MM.1S (cell line): Measurements from ENCODE around the gene THRA.
A peak's percentile ranks its signal among the peaks of the same experiment; 100 is the strongest.

Source experiments
- DNase-seq: peaks from one replicate; pipeline ENCODE4 v3.0.0-alpha.2; 2015
- H2AFZ ChIP-seq: fragments of 300-600 bp; sonication (generic); 2 replicates; pipeline ENCODE4 v1.6.0; 2016; ENCODE audit warnings: antibody characterized with exemption, low read length
- H3F3A ChIP-seq: fragments of 300-600 bp; sonication (generic); 2 replicates; pipeline ENCODE4 v1.6.1; 2016; ENCODE audit warnings: mild to moderate bottlenecking, antibody characterized with exemption, low read length, moderate library complexity, mixed read lengths; ENCODE audit not compliant: insufficient read depth
- H3K27ac ChIP-seq: fragments of 300-600 bp; sonication (generic); 2 replicates; pipeline ENCODE4 v1.5.1; 2016; ENCODE audit warnings: mild to moderate bottlenecking, low read length
- H3K27me3 ChIP-seq: fragments of 300-600 bp; sonication (generic); replicated peaks from 2 replicates; pipeline ENCODE4 v1.6.0; 2016; ENCODE audit warnings: low read length; ENCODE audit not compliant: insufficient read depth
- H3K36me3 ChIP-seq: fragments of 300-600 bp; sonication (generic); replicated peaks from 2 replicates; pipeline ENCODE4 v1.6.1; 2016; ENCODE audit warnings: mild to moderate bottlenecking, low read length, mixed read lengths; ENCODE audit not compliant: insufficient read depth
- H3K4me1 ChIP-seq: fragments of 300-600 bp; sonication (generic); 2 replicates; pipeline ENCODE4 v1.6.1; 2016; ENCODE audit warnings: low read length, mixed read lengths
- H3K4me2 ChIP-seq: fragments of 300-600 bp; sonication (generic); 2 replicates; pipeline ENCODE4 v1.6.0; 2016; ENCODE audit warnings: low read depth, low read length
- H3K4me3 ChIP-seq: fragments of 300-600 bp; sonication (generic); 2 replicates; pipeline ENCODE4 v1.5.1; 2016; ENCODE audit warnings: low read length, mixed read lengths
- H3K79me2 ChIP-seq: fragments of 300-600 bp; sonication (generic); 2 replicates; pipeline ENCODE4 v1.6.1; 2016; ENCODE audit warnings: mixed run types, low read length, mixed read lengths
- H3K9ac ChIP-seq: fragments of 300-600 bp; sonication (generic); 2 replicates; pipeline ENCODE4 v1.6.1; 2016; ENCODE audit warnings: low read length, mixed read lengths
- H3K9me2 ChIP-seq: fragments of 300-600 bp; sonication (generic); replicated peaks from 2 replicates; pipeline ENCODE4 v1.6.1; 2016; ENCODE audit warnings: mild to moderate bottlenecking, low read length, mixed read lengths; ENCODE audit not compliant: insufficient read depth
- H3K9me3 ChIP-seq: fragments of 300-600 bp; sonication (generic); replicated peaks from 2 replicates; pipeline ENCODE4 v1.6.1; 2016; ENCODE audit warnings: mild to moderate bottlenecking, low read length, mixed read lengths; ENCODE audit not compliant: insufficient read depth
- H4K20me1 ChIP-seq: fragments of 300-600 bp; sonication (generic); 2 replicates; pipeline ENCODE4 v1.6.1; 2016; ENCODE audit warnings: mild to moderate bottlenecking, low read length, moderate library complexity, mixed read lengths; ENCODE audit not compliant: insufficient read depth
- EZH2 ChIP-seq: fragments of 300-600 bp; sonication (generic); optimal IDR thresholded peaks from 2 replicates; pipeline ENCODE3; 2017; ENCODE audit warnings: low read depth, mild to moderate bottlenecking, antibody characterized with exemption, low read length, mixed read lengths
- EZH2phosphoT487 ChIP-seq: fragments of 300-600 bp; sonication (generic); IDR thresholded peaks from 2 replicates; pipeline ENCODE4 v1.6.1; 2018; ENCODE audit warnings: antibody characterized with exemption, low read length
- TF ChIP-seq, protein P1 (sequence below): fragments of 300-600 bp; sonication (generic); IDR thresholded peaks from 2 replicates; pipeline ENCODE4 v1.5.1; 2016; ENCODE audit warnings: antibody characterized with exemption, low read length, mixed read lengths

Gene THRA

GRCh38 chr17:40094874-40095273, 32.1 kb downstream of the THRA start:
- peaks cover 40% of the 10 kb centered on the region for H3F3A ChIP-seq
- peaks cover 36% of the 10 kb centered on the region for H3K79me2 ChIP-seq
- H3K9me3 ChIP-seq = no peaks in the 10 kb centered on the region
- no peaks in the 10 kb centered on the region for H3K27me3 ChIP-seq
- no peaks in the 10 kb centered on the region for H4K20me1 ChIP-seq
- DNase-seq = no peak
- TF ChIP-seq EZH2 = no peak
- TF ChIP-seq, protein P1, sequence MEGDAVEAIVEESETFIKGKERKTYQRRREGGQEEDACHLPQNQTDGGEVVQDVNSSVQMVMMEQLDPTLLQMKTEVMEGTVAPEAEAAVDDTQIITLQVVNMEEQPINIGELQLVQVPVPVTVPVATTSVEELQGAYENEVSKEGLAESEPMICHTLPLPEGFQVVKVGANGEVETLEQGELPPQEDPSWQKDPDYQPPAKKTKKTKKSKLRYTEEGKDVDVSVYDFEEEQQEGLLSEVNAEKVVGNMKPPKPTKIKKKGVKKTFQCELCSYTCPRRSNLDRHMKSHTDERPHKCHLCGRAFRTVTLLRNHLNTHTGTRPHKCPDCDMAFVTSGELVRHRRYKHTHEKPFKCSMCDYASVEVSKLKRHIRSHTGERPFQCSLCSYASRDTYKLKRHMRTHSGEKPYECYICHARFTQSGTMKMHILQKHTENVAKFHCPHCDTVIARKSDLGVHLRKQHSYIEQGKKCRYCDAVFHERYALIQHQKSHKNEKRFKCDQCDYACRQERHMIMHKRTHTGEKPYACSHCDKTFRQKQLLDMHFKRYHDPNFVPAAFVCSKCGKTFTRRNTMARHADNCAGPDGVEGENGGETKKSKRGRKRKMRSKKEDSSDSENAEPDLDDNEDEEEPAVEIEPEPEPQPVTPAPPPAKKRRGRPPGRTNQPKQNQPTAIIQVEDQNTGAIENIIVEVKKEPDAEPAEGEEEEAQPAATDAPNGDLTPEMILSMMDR = no peak
- no peak for TF ChIP-seq EZH2phosphoT487
- peak overlapping the region; percentile 86; the same call in 1 of the 2 replicates for H3K4me2 ChIP-seq
- H3K36me3 ChIP-seq = no peaks in the 10 kb centered on the region
- no peaks in the 10 kb centered on the region for H3K9me2 ChIP-seq
- peak overlapping the region; percentile 78; the same call in 1 of the 2 replicates for H3K27ac ChIP-seq
- no peak overlapping the region for H3K9ac ChIP-seq
- H3K4me3 ChIP-seq = no peak overlapping the region
- no peak overlapping the region for H2AFZ ChIP-seq
- H3K4me1 ChIP-seq = peaks cover 37% of the 10 kb centered on the region

GRCh38 chr17:40095351-40095943, 32.7 kb downstream of the THRA start:
- TF ChIP-seq, protein P1 = no peak
- TF ChIP-seq EZH2phosphoT487 (no peak), EZH2 (no peak)
- Histone ChIP-seq H3K4me3 (peak overlapping the region; percentile 32; the same call in 1 of the 2 replicates), H3K27ac (peak overlapping the region; percentile 78), H2AFZ (no peak overlapping the region), H3K9me2 (no peaks in the 10 kb centered on the region), H4K20me1 (no peaks in the 10 kb centered on the region), H3K4me2 (peak overlapping the region; percentile 86), H3F3A (peaks cover 45% of the 10 kb centered on the region), H3K27me3 (no peaks in the 10 kb centered on the region), H3K36me3 (no peaks in the 10 kb centered on the region), H3K9me3 (no peaks in the 10 kb centered on the region), H3K79me2 (peaks cover 39% of the 10 kb centered on the region), H3K4me1 (peaks cover 37% of the 10 kb centered on the region), H3K9ac (peak overlapping the region; percentile 37; the same call in 1 of the 2 replicates)
- no peak for DNase-seq

DNA sequence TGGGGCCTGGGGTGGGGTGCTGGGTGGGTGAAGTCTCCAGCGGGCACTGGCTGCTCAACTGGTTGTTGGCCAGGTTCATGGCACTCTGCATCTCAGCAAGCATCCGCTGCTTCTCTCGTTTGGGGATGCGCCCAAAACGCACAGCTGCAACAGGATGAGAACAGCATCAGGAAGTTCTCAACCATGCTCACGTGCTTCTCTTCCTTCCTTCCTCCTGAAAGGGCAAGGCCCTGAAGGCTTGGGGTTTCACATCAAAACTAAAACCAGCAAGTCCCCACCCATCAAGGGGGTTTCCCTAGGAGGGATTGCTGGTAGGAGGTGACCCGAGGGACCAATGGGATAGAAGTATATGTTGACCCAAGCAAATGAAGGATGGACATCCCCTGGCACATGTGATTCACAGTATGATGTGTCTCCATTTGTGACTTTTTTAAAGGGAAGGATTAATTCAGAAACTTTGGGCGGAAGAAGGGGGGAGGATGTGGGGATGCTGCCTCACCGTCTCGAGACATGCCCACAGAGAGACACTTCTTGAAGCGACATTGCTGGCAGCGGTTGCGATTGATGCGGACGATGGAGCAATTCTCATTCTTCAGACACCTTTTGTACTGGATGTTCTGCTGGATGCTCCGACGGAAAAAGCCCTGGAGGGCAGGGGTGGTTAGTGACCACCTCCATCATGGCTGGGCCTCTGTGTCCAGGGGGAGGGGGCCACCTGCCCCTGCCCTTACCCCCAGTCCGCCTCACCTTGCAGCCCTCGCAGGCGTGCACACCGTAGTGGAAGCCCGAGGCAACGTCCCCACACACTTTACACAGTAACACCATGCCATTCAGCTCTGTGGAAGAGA, 33.4 kb downstream of the THRA start:
- Histone ChIP-seq H3K27ac (peak overlapping the region; percentile 78), H3K79me2 (peaks cover 39% of the 10 kb centered on the region), H4K20me1 (no peaks in the 10 kb centered on the region), H3F3A (peaks cover 45% of the 10 kb centered on the region), H3K4me2 (peak overlapping the region; percentile 86), H3K9me3 (no peaks in the 10 kb centered on the region), H3K4me1 (peaks cover 40% of the 10 kb centered on the region), H3K36me3 (no peaks in the 10 kb centered on the region), H2AFZ (no peak overlapping the region), H3K9me2 (no peaks in the 10 kb centered on the region), H3K27me3 (no peaks in the 10 kb centered on the region), H3K4me3 (peak overlapping the region; percentile 53), H3K9ac (peak overlapping the region; percentile 54)
- no peak for TF ChIP-seq EZH2
- TF ChIP-seq EZH2phosphoT487 = no peak
- TF ChIP-seq, protein P1 = no peak
- DNase-seq = peak; percentile 98
